ENCODE results near the gene SH3PXD2B. TPM values are rescaled to one million over a fixed set of nuclear protein-coding genes. Genes with fewer than 3 reads are reported as not detected.

SH3PXD2B gene
- total RNA-seq, 1 donor from 2014 or later, result 0.17 TPM

- intact Hi-C loops (cut with micrococcal nuclease), result no loop called here
Measured at GRCh38 chr5:172453986-172454357, 353 bp downstream of the SH3PXD2B start.

GRCh38 chr5:172453206-172453985 lies 929 bp downstream of the SH3PXD2B start:
- intact Hi-C loops (cut with micrococcal nuclease), result no loop called here

GRCh38 chr5:172452398-172453205 lies 1.7 kb downstream of the SH3PXD2B start:
- intact Hi-C loops (cut with micrococcal nuclease), result no loop called here

GRCh38 chr5:172451771-172452197 lies 2.5 kb downstream of the SH3PXD2B start:
- intact Hi-C loops (cut with micrococcal nuclease), result no loop called here

- intact Hi-C loops (cut with micrococcal nuclease), result no loop called here
Measured at GRCh38 chr5:172450861-172451695, 3.2 kb downstream of the SH3PXD2B start.

GRCh38 chr5:172450453-172450852 lies 3.9 kb downstream of the SH3PXD2B start:
- intact Hi-C loops (cut with micrococcal nuclease), result no loop called here

GRCh38 chr5:172448999-172449398 lies 5.3 kb downstream of the SH3PXD2B start:
- intact Hi-C loops (cut with micrococcal nuclease), result no loop called here

GRCh38 chr5:172447646-172448365 lies 6.5 kb downstream of the SH3PXD2B start:
- intact Hi-C loops (cut with micrococcal nuclease), result no loop called here

GRCh38 chr5:172446336-172447051 lies 7.8 kb downstream of the SH3PXD2B start:
- intact Hi-C loops (cut with micrococcal nuclease), result no loop called here

GRCh38 chr5:172445866-172446265 lies 8.5 kb downstream of the SH3PXD2B start:
- intact Hi-C loops (cut with micrococcal nuclease), result no loop called here

- intact Hi-C loops (cut with micrococcal nuclease), result no loop called here
Measured at GRCh38 chr5:172444626-172445365, 9.5 kb downstream of the SH3PXD2B start.

GRCh38 chr5:172444110-172444510 lies 10.2 kb downstream of the SH3PXD2B start:
- intact Hi-C loops (cut with micrococcal nuclease), result no loop called here

- intact Hi-C loops (cut with micrococcal nuclease), result no loop called here
Measured at GRCh38 chr5:172443441-172444109, 10.8 kb downstream of the SH3PXD2B start.

GRCh38 chr5:172442592-172442991 lies 11.7 kb downstream of the SH3PXD2B start:
- intact Hi-C loops (cut with micrococcal nuclease), result no loop called here

GRCh38 chr5:172441262-172441751 lies 13.0 kb downstream of the SH3PXD2B start:
- intact Hi-C loops (cut with micrococcal nuclease), result no loop called here

GRCh38 chr5:172440486-172440885 lies 13.8 kb downstream of the SH3PXD2B start:
- intact Hi-C loops (cut with micrococcal nuclease), result no loop called here

- intact Hi-C loops (cut with micrococcal nuclease), result no loop called here
Measured at GRCh38 chr5:172439785-172440477, 14.4 kb downstream of the SH3PXD2B start.

GRCh38 chr5:172438319-172438668 lies 16.0 kb downstream of the SH3PXD2B start:
- intact Hi-C loops (cut with micrococcal nuclease), result no loop called here

Measured in T-helper 1 cell treated with Interleukin-12 subunit alpha and Interleukin-12 subunit beta and Interleukin-4 antibody, amounts not matched to agents 30 ng/mL and 1 ng/mL, for 36 hours (primary cell).